K562 (cell line): Measurements from ENCODE around the gene BRMS1. TPM values are rescaled to one million over a fixed set of nuclear protein-coding genes. Genes with fewer than 3 reads are reported as not detected.

Source experiments
- ATAC-seq: fragments of 200-7000 bp; cut with Tn5 transposase; 3 replicates; pipeline ENCODE4 v1.9.1; 2020; ENCODE audit warnings: moderate library complexity
- BruUV-seq: library from RNA; stranded (reverse); fragments of 400-500 nt; replicated peaks from 2 replicates; lab custom pipeline; 2021; lab: Mats Ljungman, UMichigan
- CTCF ChIA-PET: fragments of 300-600 bp; formaldehyde crosslinking; extraction: SDS; loops from one replicate; lab custom pipeline; 2021; ENCODE audit warnings: low intra/inter-chr PET ratio; lab: Yijun Ruan, JAX
- POLR2A ChIA-PET: fragments of 300-600, 350-650 bp; sonication (Branson Sonifier 250); formaldehyde crosslinking; extraction: SDS; loops from one replicate; lab custom pipeline; 2021; ENCODE audit warnings: antibody characterized with exemption, inconsistent platforms; lab: Yijun Ruan, JAX
- DNase-seq, 4 experiments: peaks; one replicate each; pipeline versions ENCODE4 v3.0.0 to v3.0.0-alpha.2; 2011 to 2018; ENCODE audit warnings: low spot score in 3 of 4, mixed read lengths in 3 of 4; ENCODE audit errors: extremely low read depth in 1 of 4
- FAIRE-seq: peaks from 2 replicates; lab custom pipeline; 2011; peaks lifted over from hg19 to GRCh38; lab: Jason Lieb, UNC
- H2AFZ ChIP-seq: 2 replicates; pipeline ENCODE4 v1.6.0; 2011; ENCODE audit warnings: low read depth, low read length, control low read depth, inconsistent platforms
- H3K27ac ChIP-seq: fragments of 200-600 bp; 3 replicates; pipeline ENCODE4 v1.8.0; 2011; ENCODE audit warnings: low read depth, mild to moderate bottlenecking, control low read depth, inconsistent platforms, low read length, moderate library complexity, mixed read lengths; ENCODE audit errors: extremely low read depth
- H3K27me3 ChIP-seq, 2 experiments: fragments of 300-600 bp in 1 of 2; 2 replicates in 1 of 2; 3 replicates in 1 of 2; pipeline versions ENCODE4 v1.6.0 to v1.8.0; 2011; ENCODE audit warnings: inconsistent platforms in 2 of 2, low read length in 2 of 2, mild to moderate bottlenecking in 1 of 2, mixed read lengths in 1 of 2, moderate library complexity in 1 of 2; ENCODE audit not compliant: control insufficient read depth in 2 of 2, insufficient read depth in 2 of 2
- H3K36me3 ChIP-seq: fragments of 300-600 bp; 3 replicates; pipeline ENCODE4 v1.8.0; 2011; ENCODE audit warnings: mild to moderate bottlenecking, low read length, inconsistent platforms; ENCODE audit not compliant: control insufficient read depth, insufficient read depth
- H3K4me1 ChIP-seq, 2 experiments: fragments of 200-600 bp in 1 of 2; replicated peaks in 1 of 2; 2 replicates in 1 of 2; 3 replicates in 1 of 2; pipeline versions ENCODE4 v1.5.1 to v1.8.0; 2011; ENCODE audit warnings: inconsistent platforms in 2 of 2, low read length in 2 of 2, mild to moderate bottlenecking in 1 of 2, mixed read lengths in 1 of 2, moderate library complexity in 1 of 2; ENCODE audit not compliant: control insufficient read depth in 2 of 2, insufficient read depth in 2 of 2
- H3K4me2 ChIP-seq: 2 replicates; pipeline ENCODE4 v1.6.1; 2011; ENCODE audit warnings: low read length, control low read depth, inconsistent platforms, mixed read lengths; ENCODE audit not compliant: insufficient read depth
- H3K4me3 ChIP-seq: fragments of 200-600 bp; sonication (generic), shearing (Covaris generic); 2 replicates; pipeline ENCODE4 v1.5.1; 2016; ENCODE audit warnings: control low read depth, inconsistent platforms
- H3K79me2 ChIP-seq: fragments of 200-600 bp; 3 replicates; pipeline ENCODE4 v1.8.0; 2011; ENCODE audit warnings: low read length, inconsistent platforms; ENCODE audit not compliant: control insufficient read depth, insufficient read depth
- H3K9ac ChIP-seq, 2 experiments: 2 replicates each; pipeline versions ENCODE4 v1.6.0 to v1.6.1; 2011; ENCODE audit warnings: low read depth in 2 of 2, low read length in 2 of 2, control low read depth in 1 of 2, inconsistent platforms in 1 of 2, mild to moderate bottlenecking in 1 of 2, mixed read lengths in 1 of 2; ENCODE audit not compliant: insufficient read depth in 1 of 2
- H3K9me1 ChIP-seq: one replicate; pipeline ENCODE4 v1.6.0; 2011; ENCODE audit warnings: inconsistent platforms, mild to moderate bottlenecking, low read length, moderate library complexity; ENCODE audit not compliant: control insufficient read depth, insufficient read depth
- H3K9me3 ChIP-seq: replicated peaks from 2 replicates; pipeline ENCODE4 v1.5.1; 2011; ENCODE audit warnings: low read depth, low read length, inconsistent platforms; ENCODE audit not compliant: control insufficient read depth, insufficient read depth
- H4K20me1 ChIP-seq: replicated peaks from 2 replicates; pipeline ENCODE4 v1.6.1; 2011; ENCODE audit warnings: low read length, inconsistent platforms, mixed read lengths; ENCODE audit not compliant: control insufficient read depth, insufficient read depth
- ATF1 ChIP-seq, 2 experiments: fragments of 450-650 bp in 1 of 2; IDR thresholded peaks; 2 replicates each; pipeline ENCODE4 v1.6.1; 2016; ENCODE audit warnings: missing compliant biosample characterization in 1 of 2, missing genetic modification characterization in 1 of 2
- ATF3 ChIP-seq, 2 experiments: fragments of 450-650 bp in 1 of 2; sonication (generic) in 1 of 2; formaldehyde crosslinking in 1 of 2; IDR thresholded peaks in 1 of 2; conservative IDR thresholded peaks in 1 of 2; 2 replicates each; pipeline versions ENCODE4 v1.6.1 to v1.8.1; 2016 to 2023; ENCODE audit warnings: mild to moderate bottlenecking in 2 of 2, moderate library complexity in 2 of 2, inconsistent platforms in 1 of 2, missing genetic modification reagents in 1 of 2
- BDP1 ChIP-seq: IDR thresholded peaks from 3 replicates; pipeline ENCODE4 v1.6.1; 2011; ENCODE audit not compliant: insufficient read length, insufficient read depth
- CREB3L1 ChIP-seq: fragments of 450-650 bp; IDR thresholded peaks from 2 replicates; pipeline ENCODE4 v1.6.1; 2014; ENCODE audit warnings: low read depth, mild to moderate bottlenecking, moderate library complexity, borderline replicate concordance
- CREM ChIP-seq: IDR thresholded peaks from 2 replicates; pipeline ENCODE4 v1.6.1; 2014; ENCODE audit warnings: antibody characterized with exemption, low read depth
- HNRNPL ChIP-seq: fragments of 200-400 bp; formaldehyde crosslinking; IDR thresholded peaks from 2 replicates; pipeline ENCODE4 v1.6.1; 2017; ENCODE audit warnings: low read depth, mild to moderate bottlenecking, low read length
- ZBTB7A ChIP-seq: IDR thresholded peaks from 2 replicates; pipeline ENCODE4 v1.6.1; 2011; ENCODE audit warnings: low read depth, mild to moderate bottlenecking, low read length, moderate library complexity, borderline replicate concordance; ENCODE audit not compliant: control insufficient read depth
- WGBS: fragments of 100-300 bp; shearing (Covaris generic); methylation state at CpG from one replicate; pipeline ENCODE4 v1.1.6; 2016; ENCODE audit warnings: low coverage, mixed read lengths; ENCODE audit not compliant: insufficient coverage; ENCODE audit errors: missing lambda C conversion rate; 5-methylcytosine and 5-hydroxymethylcytosine counted together
- in situ Hi-C: fragments of 300-500 bp; cut with MboI; formaldehyde crosslinking; loops from 4 replicates; pipeline ENCODE4 v1.15.0; 2018; ENCODE audit warnings: inconsistent platforms, mixed read lengths
- intact Hi-C: fragments of 100-400 bp; cut with micrococcal nuclease; formaldehyde crosslinking; loops from 2 replicates; pipeline ENCODE4 v1.14.2; 2022
- polyA plus RNA-seq, 8 experiments: library from polyadenylated mRNA; depleted of rRNA in 4 of 8; stranded (reverse) in 5 of 8; unstranded in 3 of 8; fragments of >200 nt; fragmentation: Nextera tagmentation in 2 of 8; fragmentation: Illumina TruSeq in 1 of 8; extraction: Ambion mirVana in 2 of 8; extraction: Trizol in 1 of 8; gene quantifications; 2 replicates each; pipeline versions ENCODE4 v1.2.1 to v1.2.3, GENCODE V29; 2011 to 2014; ENCODE audit warnings: inconsistent platforms in 1 of 8, missing spikeins in 1 of 8
- total RNA-seq, 7 experiments: library from RNA; depleted of rRNA in 6 of 7; stranded (reverse); fragments of >200 nt in 6 of 7; fragmentation: Illumina TruSeq in 2 of 7; extraction: Trizol in 2 of 7; gene quantifications; 2 replicates each; pipeline versions ENCODE4 v1.2.1 to v1.2.3, GENCODE V29; 2011 to 2021; ENCODE audit warnings: low replicate concordance in 1 of 7

The BRMS1 gene
- total and polyA plus RNA-seq, 9 of the 15 experiments (the other 6 are each of a cell fraction or from before 2014, with no cell fraction given): 2.2 to 78.8 (median 33.4) TPM

GRCh38 chr11:66291706-66292542, 53.0 kb downstream of the BRMS1 start, which contains the start of gene TMEM151A:
Gene TMEM151A (plus strand): TSS chr11:66291894. CDS start chr11:66292014, 120 bp downstream.
- TF ChIP-seq CREM (0 out of 2 replicates have a peak, but pooled peaks have one; percentile 36), HNRNPL (0 out of 2 replicates have a peak, but pooled peaks have one; percentile 16), ZBTB7A (peak; percentile 41; the same call in 1 of the 2 replicates), CREB3L1 (no peak), BDP1 (no peak), ATF1 (CRISPR knock-in tag; IDR thresholded peaks at IDR 0.05) (no peak), ATF1 (tag; IDR thresholded peaks at IDR 0.05) (peak; percentile 23; the same call in 1 of the 2 replicates), ATF3 (IDR thresholded peaks at IDR 0.05) (peak; percentile 30; the same call in 1 of the 2 replicates), ATF3 (CRISPR knock-in tag; conservative IDR thresholded peaks at IDR 0.05) (no peak)
- H3K4me2 ChIP-seq: no peak within 1 kb of the TSS
- peaks cover 19 to 60% of the 10 kb centered on the region in 2 experiments for H3K4me1 ChIP-seq
- ChIA-PET CTCF (no interaction called here), POLR2A (no interaction called here)
- no TSS peak for BruUV-seq
- DNase-seq (peak in 1 of 4 experiments; percentile 35), ATAC-seq (no peak), FAIRE-seq (no peak)
- H3K36me3 ChIP-seq: peaks cover 8% of the 10 kb centered on the region; the same call in 2 of the 3 replicates
- H3K4me3 ChIP-seq: no peak within 1 kb of the TSS
- no peaks in the 10 kb centered on the region for H3K9me1 ChIP-seq
- no peaks in the 10 kb centered on the region for H3K9me3 ChIP-seq
- peaks cover 19% of the 10 kb centered on the region for H3K79me2 ChIP-seq
- H2AFZ ChIP-seq: no peak within 1 kb of the TSS
- in situ Hi-C loops: no loop called here
- H3K27ac ChIP-seq: no peak within 1 kb of the TSS
- no peak within 1 kb of the TSS for H3K9ac ChIP-seq
- H4K20me1 ChIP-seq: 0 out of 2 replicates have a peak, but pooled peaks cover 5% of the 10 kb centered on the region
- H3K27me3 ChIP-seq: no peaks in the 10 kb centered on the region; a peak in 1 of 5 replicates
- WGBS: 93% methylated on average over 10 of the region's 95 CpGs
- intact Hi-C loops: no loop called here
